Left ventricle myocardium inferior (tissue), 1 donor: ENCODE data around the gene ADGRL4. TPM values are rescaled to one million over a fixed set of nuclear protein-coding genes. Genes with fewer than 3 reads are reported as not detected.

Experiments used
- DNase-seq: peaks from one replicate; pipeline ENCODE4 v3.0.0-alpha.2; 2020
- H3K27ac ChIP-seq: fragments of 200-600 bp; replicated peaks from 2 replicates; pipeline ENCODE4 v1.8.0; 2021
- H3K27me3 ChIP-seq: fragments of 200-600 bp; 2 replicates; pipeline ENCODE4 v1.8.0; 2021; ENCODE audit warnings: low read depth
- H3K36me3 ChIP-seq: fragments of 200-600 bp; 2 replicates; pipeline ENCODE4 v1.8.0; 2021
- H3K4me1 ChIP-seq: fragments of 200-600 bp; 2 replicates; pipeline ENCODE4 v1.8.0; 2021
- H3K4me3 ChIP-seq: fragments of 200-600 bp; 2 replicates; pipeline ENCODE4 v1.8.0; 2021; ENCODE audit warnings: mild to moderate bottlenecking, moderate library complexity
- H3K9me3 ChIP-seq: fragments of 200-600 bp; replicated peaks from 2 replicates; pipeline ENCODE4 v1.8.0; 2021
- intact Hi-C: fragments of 100-400 bp; cut with micrococcal nuclease; formaldehyde crosslinking; loops from one replicate; pipeline ENCODE4 v1.11.0; 2022
- long read RNA-seq: library from polyadenylated mRNA; unstranded; transcript quantifications from one replicate; pipeline ENCODE4 v2.0.0, GENCODE V29; 2021
- total RNA-seq: library from RNA; stranded (reverse); fragmentation: NEBNext Ultra II Directional; extraction: Animal tissue kit (Norgen Biotek cat#: 25700); gene quantifications from one replicate; pipeline ENCODE4 v1.2.1, GENCODE V29; 2021
- TF ChIP-seq, protein P1 (sequence below): fragments of 200-600 bp; IDR thresholded peaks from 2 replicates; pipeline ENCODE4 v1.8.0; 2021; ENCODE audit warnings: antibody characterized with exemption, mild to moderate bottlenecking, borderline replicate concordance
- donor health status: DM: no; HTN: yes; CAD: no; lungs with severe emphysema.

ADGRL4 gene
- 19.3 TPM for total RNA-seq
- long read RNA-seq, transcript ADGRL4-201 (15 exons, 3,527 nt): major isoform, 52 of 57 reads
- long read RNA-seq, partial matches to known transcripts: 1 of 57 reads
- long read RNA-seq, other reads (novel, unspliced or antisense): 4 of 57 reads

DNA sequence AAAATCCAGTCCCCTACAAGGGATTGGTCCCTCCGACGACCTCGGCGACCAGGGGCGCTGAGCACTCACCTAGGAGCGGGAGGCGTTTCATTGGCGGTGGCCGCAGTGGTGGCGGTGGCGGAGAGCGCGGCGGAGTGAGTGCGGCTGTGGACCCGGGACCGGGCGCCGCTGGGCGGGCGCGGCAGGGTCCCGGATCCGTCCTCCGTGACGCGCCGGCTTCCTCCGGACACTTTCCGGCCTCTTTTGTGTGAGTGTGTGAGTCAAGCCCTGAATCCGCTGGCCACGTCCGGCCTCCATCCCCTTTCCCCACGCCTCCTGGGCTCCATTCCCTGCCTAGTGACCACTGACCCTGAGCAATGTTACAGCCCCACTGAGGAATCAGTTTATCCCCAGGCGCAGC lies at the start of gene ADGRL4:
ADGRL4 (minus strand) TSS at position 167 of the 400 bp plus-strand sequence; CDS start at position 91, 76 bp downstream.
- peak; percentile 50 for DNase-seq
- H3K4me1 ChIP-seq: peaks cover 10% of the 10 kb centered on the region
- no peaks in the 10 kb centered on the region for H3K36me3 ChIP-seq
- H3K27me3 ChIP-seq: peaks cover 12% of the 10 kb centered on the region
- intact Hi-C loops: no loop called here
- peak within 1 kb of the TSS; percentile 88 for H3K27ac ChIP-seq
- H3K4me3 ChIP-seq: peak within 1 kb of the TSS; percentile 64
- TF ChIP-seq, protein P1, sequence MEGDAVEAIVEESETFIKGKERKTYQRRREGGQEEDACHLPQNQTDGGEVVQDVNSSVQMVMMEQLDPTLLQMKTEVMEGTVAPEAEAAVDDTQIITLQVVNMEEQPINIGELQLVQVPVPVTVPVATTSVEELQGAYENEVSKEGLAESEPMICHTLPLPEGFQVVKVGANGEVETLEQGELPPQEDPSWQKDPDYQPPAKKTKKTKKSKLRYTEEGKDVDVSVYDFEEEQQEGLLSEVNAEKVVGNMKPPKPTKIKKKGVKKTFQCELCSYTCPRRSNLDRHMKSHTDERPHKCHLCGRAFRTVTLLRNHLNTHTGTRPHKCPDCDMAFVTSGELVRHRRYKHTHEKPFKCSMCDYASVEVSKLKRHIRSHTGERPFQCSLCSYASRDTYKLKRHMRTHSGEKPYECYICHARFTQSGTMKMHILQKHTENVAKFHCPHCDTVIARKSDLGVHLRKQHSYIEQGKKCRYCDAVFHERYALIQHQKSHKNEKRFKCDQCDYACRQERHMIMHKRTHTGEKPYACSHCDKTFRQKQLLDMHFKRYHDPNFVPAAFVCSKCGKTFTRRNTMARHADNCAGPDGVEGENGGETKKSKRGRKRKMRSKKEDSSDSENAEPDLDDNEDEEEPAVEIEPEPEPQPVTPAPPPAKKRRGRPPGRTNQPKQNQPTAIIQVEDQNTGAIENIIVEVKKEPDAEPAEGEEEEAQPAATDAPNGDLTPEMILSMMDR: no peak
- peaks cover 3% of the 10 kb centered on the region for H3K9me3 ChIP-seq

DNA sequence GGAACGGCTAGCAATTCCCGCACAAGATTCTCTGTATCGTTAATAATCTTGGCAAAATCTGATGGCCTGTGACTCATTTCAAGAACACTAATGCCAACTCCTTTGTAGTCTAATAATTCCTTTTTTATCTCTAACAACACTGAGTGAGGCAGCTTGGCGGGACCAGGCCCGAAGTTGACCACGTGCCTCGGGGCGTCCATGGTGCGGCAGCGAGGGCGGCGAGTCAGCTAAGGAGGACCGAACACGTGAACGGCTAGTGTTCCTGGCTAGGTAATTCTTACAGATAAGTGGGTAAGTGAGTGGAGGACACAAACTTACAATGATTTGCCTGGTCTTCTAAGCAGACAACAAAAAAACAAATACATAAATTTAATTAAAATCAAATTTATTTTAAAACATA lies 49.3 kb upstream of the ADGRL4 start:
- no peaks in the 10 kb centered on the region for H3K36me3 ChIP-seq
- peaks cover 31% of the 10 kb centered on the region for H3K9me3 ChIP-seq
- TF ChIP-seq, protein P1: no peak
- no peak overlapping the region for H3K4me3 ChIP-seq
- H3K27ac ChIP-seq: no peak overlapping the region
- no peaks in the 10 kb centered on the region for H3K4me1 ChIP-seq
- intact Hi-C loops: no loop called here
- no peak for DNase-seq
- H3K27me3 ChIP-seq: no peaks in the 10 kb centered on the region

DNA sequence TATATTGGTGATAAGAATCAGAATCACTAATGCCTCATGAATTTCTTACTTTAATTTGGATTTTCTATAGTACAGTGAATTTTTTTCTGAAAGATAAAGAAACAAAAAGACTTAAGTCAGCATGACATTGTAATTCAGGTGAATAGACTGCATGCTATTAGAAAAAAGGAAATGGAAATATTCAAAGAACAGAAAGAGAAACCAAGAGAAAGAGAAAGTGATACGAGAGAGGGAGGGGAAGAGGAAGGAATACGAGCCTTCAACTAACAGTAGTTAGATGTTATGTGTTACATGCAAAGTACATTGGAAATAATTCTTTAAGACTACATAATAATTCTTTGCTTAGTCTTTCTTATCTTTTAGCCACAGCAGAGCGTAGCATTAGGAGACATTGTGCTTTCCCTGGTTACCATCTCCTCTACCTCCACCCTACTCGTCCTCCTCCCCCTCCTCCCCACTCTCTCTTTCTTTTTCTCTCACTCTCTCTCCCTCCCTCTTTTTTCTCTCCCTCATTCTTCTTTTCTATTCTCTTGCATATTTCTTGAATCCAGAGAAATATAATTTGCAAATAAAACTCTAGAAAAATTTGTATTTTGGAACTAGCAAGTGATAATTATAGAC lies 46.4 kb upstream of the ADGRL4 start:
- Histone ChIP-seq H3K9me3 (peaks cover 14% of the 10 kb centered on the region), H3K27ac (no peak overlapping the region), H3K4me3 (peak overlapping the region; percentile 45), H3K4me1 (no peaks in the 10 kb centered on the region), H3K27me3 (no peaks in the 10 kb centered on the region), H3K36me3 (no peaks in the 10 kb centered on the region)
- intact Hi-C loops: no loop called here
- TF ChIP-seq, protein P1: no peak
- DNase-seq: no peak

DNA sequence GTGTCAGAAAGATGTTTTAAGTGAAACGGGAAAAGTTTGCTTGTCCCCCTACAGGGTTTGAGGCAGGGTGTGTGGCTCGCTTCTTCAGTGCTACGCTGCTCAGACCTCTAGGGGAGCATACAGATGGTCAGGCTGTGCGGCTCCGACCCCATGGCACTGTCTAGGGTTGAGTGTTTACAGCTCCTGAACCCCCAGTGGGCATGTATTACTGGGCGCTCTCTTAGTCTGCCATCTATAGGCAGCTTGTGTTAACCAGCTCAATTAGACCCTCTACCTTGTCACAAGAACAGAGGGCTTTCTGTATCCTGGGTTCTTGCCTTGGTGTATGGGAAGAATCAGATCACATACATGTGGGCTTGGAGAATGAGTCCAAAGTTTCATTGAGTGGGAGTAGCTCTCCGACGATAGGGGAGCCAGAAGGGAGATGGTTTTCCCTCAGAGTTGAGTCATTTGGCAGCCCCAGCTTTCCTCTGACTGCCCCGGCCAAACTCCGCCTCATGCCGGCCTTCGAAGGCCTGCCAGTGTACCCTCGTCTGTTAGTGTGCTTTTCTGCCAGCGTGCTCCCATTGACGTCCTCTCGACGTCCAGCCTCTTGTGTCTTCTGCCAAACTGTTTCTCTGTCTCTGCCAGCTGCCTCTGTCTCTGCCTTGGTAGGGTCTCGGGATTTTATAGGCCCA lies 38.6 kb upstream of the ADGRL4 start:
- no peak for DNase-seq
- no peak overlapping the region for H3K4me3 ChIP-seq
- intact Hi-C loops: no loop called here

DNA sequence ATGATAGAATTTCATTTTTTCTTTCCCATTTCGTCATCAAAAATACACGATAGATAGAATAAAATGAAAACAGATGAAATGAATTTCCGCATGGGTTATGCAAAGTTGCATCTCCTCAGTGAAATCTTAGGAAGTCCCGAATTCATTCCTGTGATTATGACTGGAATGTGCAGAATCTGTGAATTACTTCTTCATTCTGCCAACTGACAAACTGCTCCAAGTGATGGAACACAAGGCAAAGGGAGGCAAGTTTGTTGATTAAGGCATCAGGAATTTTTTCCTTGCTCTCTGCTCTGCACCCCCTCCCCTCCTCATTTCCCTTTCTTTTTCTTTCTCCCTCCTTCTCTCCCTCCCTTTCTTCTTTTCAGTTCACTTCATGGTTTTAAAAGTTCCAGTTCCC lies 37.0 kb upstream of the ADGRL4 start:
- no peak overlapping the region for H3K4me3 ChIP-seq
- intact Hi-C loops: no loop called here
- H3K4me1 ChIP-seq: no peaks in the 10 kb centered on the region
- H3K27me3 ChIP-seq: no peaks in the 10 kb centered on the region
- no peaks in the 10 kb centered on the region for H3K9me3 ChIP-seq
- TF ChIP-seq, protein P1: no peak
- no peak overlapping the region for H3K27ac ChIP-seq
- DNase-seq: no peak
- H3K36me3 ChIP-seq: no peaks in the 10 kb centered on the region

More for the DNA sequence above, 38.6 kb upstream of the ADGRL4 start:
- Histone ChIP-seq H3K27me3 (no peaks in the 10 kb centered on the region), H3K36me3 (no peaks in the 10 kb centered on the region), H3K4me1 (no peaks in the 10 kb centered on the region), H3K27ac (no peak overlapping the region), H3K9me3 (no peaks in the 10 kb centered on the region)
- TF ChIP-seq, protein P1: peak; percentile 15
